ENCODE results near the gene SMARCC2.
A peak's percentile ranks its signal among the peaks of the same experiment; 100 is the strongest.

SMARCC2 gene

DNA sequence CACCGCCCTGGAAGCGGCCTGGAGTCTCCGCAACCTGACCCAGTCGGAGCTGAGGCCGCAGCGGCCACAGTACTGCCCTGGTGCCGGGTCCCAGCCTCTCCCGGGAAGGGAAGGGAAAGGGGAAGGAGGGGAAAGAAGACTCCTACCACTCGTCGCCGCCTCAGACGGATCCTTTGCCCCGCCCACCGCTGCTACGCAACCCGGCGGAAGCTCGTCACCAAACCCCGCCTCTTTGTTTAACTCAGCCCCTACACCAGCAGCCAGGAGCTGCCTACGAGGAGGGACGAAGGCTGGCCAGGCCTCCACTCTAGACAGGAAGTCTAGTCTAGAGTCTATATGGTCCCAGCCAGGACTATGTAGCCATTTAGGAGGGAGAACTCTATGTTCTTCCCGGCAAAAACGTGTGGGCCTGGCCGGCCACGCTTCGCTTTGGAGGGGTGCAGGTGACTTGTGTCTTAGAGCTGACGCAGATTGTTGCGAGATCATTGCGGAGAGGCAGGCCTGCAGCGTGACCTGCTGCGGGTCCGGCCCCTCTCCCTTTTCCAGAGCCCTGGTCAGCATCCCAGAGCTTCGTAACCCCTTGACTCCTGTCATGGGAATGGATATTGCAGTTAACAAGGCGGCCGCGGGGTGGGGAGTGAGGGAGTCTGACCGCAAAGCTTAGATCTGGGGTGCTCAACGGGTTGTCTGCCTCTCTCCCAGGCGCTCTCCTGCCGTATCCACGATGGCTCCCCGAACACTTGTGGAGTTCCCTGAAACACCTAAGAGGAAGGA is 32.7 kb upstream of the SMARCC2 start, which contains the start of gene RNF41:
Gene RNF41 (minus strand): TSS at position 166 of the 774 bp plus-strand sequence. CDS start 7,875 bp downstream, outside the sequence.
- no peak for TF ChIP-seq CTCF (IDR thresholded peaks at IDR 0.05; ENCODE audit: low read depth, low read length)
- peak; percentile 95 for DNase-seq (ENCODE audit: extremely low read depth, low read depth)

- DNase-seq (ENCODE audit: extremely low read depth, low read depth) = peak; percentile 65
- TF ChIP-seq CTCF (IDR thresholded peaks at IDR 0.05; ENCODE audit: low read depth, low read length) = no peak
These were observed 32.0 kb upstream of the SMARCC2 start for GRCh38 chr12:56221232-56221756.

DNA sequence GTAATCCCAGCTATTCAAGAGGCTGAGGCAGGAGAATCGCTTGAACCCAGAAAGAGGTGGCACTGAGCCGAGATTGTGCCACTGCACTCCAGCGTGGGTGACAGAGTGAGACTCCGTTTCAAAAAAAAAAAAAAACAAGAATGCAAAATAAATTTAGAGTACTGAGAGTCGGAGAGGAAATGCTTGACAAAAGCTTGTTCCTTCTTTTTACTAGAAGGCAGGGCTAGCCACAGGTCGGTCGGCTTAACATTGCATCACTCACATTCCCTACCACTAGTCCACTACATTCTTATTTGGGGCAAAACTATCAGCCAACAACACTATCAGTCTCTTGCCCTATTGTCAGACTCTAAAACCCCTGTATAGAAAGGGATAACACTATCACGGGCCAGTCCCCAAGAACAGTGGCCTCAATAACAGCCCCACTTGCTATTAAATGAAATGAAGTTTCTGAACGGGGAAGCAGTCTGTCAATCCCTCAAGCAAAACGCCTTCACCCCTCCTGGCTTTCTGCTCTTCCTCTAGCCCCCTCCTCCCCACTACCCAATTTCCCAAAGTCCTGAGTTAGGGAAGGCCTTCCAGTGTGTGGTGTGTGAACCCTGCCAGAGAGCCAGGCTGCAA is 31.4 kb upstream of the SMARCC2 start:
- DNase-seq (ENCODE audit: extremely low read depth, low read depth) = peak; percentile 23
- TF ChIP-seq CTCF (IDR thresholded peaks at IDR 0.05; ENCODE audit: low read depth, low read length) = no peak

DNA sequence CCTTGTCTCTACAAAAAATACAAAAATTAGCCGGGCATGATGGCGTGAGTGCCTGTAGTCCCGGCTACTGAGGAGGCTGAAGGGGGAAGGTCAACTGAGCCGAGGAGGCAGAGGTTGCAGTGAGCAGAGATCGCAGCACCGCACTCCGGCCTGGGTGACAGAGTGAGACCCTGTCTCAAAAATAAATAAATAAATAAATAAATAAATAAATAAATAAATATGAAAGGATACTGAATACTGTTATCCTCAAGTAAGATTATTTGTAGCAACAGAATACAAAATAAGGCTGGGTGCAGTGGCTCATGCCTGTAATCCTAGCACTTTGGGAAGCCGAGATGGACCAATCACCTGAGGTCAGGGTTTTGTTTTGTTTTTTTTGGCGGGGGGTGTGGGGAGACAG is 30.6 kb upstream of the SMARCC2 start:
- TF ChIP-seq CTCF (IDR thresholded peaks at IDR 0.05; ENCODE audit: low read depth, low read length) = no peak
- DNase-seq (ENCODE audit: extremely low read depth, low read depth) = no peak

DNA sequence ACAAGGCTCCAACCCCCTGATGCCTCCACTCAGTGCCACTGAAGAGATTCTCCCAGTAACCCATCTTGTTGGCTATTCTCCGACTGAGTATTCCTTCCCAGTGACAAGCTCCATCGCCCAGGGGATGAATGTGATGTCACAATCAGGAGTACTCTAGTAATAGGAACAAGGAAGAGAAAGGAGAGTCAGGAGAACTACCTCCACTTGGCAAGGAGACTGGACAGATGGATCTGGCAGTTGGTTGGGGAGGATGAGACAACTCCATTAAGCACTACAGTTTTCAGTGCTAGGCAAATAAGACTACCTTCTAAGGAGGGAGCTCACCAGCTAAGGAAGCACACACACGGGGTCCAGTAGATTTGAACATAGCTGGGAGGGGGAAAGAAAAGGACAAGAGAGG is 27.2 kb upstream of the SMARCC2 start:
- DNase-seq (ENCODE audit: extremely low read depth, low read depth) = no peak
- TF ChIP-seq CTCF (IDR thresholded peaks at IDR 0.05; ENCODE audit: low read depth, low read length) = no peak

DNA sequence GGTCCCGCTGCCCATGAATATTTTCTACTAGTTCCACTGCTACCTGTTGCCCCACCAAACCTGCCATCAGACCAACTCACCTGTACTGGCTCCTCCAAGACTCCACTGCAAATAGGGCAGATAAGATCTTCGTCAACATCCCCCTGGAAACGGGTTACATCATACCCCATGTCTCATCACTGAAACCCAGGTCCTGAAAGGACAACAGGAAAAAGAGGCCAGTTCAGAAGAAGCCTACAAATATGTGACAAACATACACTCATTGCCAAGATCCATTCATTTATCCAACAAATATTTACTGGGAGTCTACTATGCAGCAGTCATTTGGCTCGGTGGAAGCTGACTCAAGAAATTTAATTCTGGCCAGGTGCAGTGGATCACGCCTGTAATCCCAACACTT is 24.6 kb upstream of the SMARCC2 start:
- DNase-seq (ENCODE audit: extremely low read depth, low read depth) = no peak
- no peak for TF ChIP-seq CTCF (IDR thresholded peaks at IDR 0.05; ENCODE audit: low read depth, low read length)

- TF ChIP-seq CTCF (IDR thresholded peaks at IDR 0.05; ENCODE audit: low read depth, low read length) = no peak
- DNase-seq (ENCODE audit: extremely low read depth, low read depth) = no peak
These were observed 23.1 kb upstream of the SMARCC2 start for GRCh38 chr12:56212361-56212760.
